GM19463 (cell line): Measurements from ENCODE around the gene PHLDB1.

Experiments
- ATAC-seq: cut with Tn5 transposase; IDR thresholded peaks from one replicate; pipeline ENCODE4 v1.9.1; 2021; ENCODE audit warnings: mild to moderate bottlenecking, moderate library complexity; ENCODE audit not compliant: unreplicated experiment

The PHLDB1 gene

DNA sequence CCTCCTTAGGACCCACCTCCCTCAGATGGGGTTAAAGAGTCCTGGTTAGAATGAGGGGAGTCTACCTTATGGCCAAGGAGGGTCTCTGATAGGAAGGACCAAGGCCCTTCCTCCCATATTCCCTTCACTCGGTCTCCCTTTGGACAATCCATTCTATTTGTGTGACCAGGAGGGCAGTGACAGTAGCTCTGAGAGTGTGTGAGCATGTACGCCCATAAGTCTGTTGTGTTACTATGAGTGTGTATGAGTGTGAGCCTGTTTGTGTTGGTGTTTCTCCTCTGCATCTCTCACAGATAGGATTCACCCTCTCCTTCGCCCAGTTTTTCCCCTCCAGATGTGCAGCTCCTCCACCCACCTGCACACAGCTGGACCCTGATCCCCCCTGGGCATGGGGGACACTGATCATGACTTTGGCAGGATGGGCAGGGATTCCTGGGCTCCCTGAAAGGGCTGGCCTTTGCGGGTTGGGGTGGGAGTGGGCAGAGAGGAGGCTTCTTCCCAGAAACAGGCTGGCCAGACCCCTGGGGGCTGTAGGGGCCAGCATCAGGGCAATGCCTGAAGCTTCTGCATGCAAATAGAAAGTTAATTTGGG lies 14.5 kb downstream of the PHLDB1 start:
- no peak for ATAC-seq

DNA sequence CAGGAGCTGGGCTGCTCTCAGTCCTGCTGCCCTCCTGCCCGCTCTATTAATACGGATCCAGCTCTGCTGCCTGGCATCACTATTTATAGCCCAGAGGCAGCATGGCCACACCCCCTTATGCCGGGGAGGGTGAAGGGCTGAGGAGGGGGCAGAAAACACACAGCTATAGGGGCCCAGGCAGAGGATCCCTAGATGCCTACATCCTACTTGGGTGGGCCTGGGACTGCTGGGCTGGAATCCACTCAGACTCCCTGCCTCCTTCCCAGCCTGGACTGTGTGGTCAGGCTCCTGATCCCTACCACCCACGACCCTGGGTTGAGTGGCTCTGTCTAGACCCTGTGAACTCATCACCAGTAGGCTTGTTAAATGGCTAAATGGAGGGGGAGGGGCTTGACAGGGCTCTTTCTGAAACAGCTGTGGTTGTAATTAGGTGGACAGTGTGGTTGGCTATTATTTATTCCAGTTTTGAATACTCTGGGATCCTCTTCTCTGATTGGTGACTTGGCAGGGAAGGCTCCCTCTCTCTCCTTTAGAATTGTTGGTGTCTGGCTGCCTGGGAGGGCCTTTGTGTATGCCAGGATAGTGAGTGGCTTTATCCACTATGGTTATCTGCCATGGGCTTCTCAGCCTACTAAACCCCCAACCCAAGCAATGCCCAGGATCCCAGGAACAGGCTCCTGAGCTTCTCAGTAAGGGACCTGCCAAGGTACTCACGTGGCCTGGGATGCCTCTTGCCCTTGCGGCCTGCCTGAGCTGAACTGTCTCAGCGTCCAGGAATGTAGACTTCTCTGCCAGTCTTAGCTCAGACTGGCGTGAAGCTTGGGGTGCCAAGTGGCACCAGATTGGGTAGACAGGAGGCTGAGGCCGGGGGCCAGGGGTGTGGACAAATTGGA lies 15.2 kb downstream of the PHLDB1 start:
- ATAC-seq, result no peak

DNA sequence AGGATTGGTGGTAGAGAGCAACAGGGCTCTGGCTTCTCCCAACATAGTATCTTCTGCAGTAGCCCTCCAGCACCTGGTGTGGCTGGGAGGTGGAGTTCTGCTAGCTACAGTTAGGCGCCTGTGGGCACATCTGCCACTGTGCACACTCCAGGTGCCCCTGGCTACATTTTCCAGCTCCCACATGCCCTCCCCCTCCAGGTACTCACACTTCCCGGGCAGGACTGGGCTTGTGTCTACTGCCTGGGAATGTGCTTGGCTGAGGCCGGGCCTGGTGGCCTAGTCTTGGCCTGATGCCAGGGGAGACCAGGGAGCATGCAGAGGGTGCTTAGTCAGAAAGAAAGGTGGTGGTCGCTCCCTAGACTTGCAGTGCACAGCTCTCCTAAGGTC lies 15.8 kb downstream of the PHLDB1 start:
- ATAC-seq, result no peak

DNA sequence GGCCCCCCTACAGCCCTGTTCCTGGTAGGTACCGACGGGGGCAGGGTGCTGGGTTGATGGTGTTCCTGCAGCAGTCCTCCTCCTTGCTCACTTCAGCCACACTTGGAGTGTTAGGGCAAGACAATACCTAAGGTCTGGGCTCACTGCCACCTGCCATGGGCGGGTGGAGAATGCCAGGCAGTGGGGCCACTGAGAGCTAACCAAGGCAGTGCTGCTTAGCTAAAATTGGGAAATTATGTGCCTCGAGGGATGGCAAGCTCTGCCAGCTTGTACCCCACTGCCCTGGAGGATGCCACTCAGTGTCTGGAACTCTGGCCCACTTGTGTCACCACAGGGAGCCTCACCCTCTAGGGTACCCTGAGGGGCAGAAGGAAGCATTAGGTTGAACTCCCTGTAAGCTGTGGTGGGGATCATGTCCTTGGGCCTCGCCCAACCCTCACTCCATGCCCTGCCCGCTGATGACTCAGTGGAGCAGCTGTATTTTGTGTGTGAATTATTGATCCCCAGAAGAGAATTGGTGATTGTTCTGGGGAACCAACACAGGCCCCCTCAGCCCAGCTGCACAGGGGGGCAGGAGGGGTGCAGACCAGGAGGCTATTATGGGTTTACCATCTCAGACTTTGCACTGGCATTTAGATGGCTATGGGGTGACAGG lies 17.7 kb downstream of the PHLDB1 start:
- ATAC-seq, result no peak

DNA sequence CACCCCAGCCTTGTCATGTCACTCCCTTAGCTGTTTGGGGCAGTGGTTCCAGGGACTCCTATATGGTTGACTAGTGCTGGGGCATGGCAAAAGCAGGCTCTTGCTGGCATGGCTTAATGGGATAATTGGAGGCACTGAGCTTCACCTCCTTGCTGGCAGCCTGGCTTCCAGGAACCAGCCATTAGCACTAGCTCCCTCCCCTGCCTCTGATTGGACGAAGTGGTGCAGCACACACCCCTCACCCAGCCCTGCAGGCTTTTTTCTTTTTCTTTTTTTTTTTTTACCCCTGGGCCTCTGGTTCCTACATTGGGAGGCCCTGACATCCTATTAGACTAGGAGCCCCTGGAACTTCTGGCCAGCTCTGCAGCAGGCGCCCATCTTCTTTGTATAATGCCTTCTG lies 18.6 kb downstream of the PHLDB1 start:
- ATAC-seq, result no peak

DNA sequence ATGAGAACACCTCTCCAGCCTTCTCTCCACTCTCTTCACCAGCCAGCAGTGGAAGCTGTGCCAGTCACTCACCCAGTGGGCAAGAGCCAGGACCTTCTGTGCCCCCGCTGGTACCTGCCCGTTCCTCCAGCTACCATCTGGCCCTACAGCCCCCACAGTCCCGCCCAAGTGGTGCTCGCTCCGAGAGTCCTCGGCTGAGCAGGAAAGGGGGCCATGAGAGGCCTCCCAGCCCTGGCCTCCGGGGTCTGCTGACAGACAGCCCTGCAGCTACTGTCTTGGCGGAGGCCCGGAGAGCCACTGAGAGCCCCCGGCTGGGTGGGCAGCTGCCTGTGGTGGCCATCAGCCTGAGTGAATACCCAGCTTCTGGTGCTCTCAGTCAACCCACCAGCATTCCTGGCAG lies 20.2 kb downstream of the PHLDB1 start:
- no peak for ATAC-seq

DNA sequence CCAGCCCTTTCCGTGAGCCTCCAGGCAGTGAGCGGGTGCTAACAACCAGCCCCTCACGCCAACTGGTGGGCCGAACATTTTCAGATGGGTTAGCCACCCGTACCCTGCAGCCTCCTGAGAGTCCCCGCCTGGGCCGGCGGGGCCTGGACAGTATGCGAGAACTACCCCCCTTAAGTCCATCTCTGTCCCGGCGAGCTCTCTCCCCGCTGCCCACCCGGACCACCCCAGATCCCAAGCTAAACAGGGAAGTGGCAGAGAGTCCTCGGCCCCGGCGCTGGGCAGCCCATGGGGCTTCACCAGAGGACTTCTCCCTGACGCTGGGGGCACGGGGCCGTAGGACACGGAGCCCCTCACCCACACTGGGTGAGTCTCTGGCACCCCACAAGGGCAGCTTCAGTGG lies 20.6 kb downstream of the PHLDB1 start:
- ATAC-seq, result no peak

DNA sequence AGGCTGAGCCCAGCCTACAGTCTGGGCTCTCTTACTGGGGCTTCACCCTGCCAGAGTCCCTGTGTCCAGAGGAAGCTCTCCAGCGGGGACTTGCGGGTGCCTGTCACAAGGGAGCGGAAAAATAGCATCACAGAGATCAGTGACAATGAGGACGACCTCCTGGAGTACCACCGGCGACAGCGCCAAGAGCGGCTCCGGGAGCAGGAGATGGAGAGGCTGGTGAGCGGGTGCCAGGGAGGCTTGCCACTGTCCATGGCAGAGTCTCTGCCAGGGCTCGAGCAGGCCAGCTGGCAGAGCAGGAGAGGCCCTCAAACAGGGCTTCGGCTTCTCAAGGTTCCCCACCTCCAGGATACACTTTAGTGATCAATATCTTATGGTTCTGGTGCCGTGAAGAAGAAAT lies 21.0 kb downstream of the PHLDB1 start:
- no peak for ATAC-seq

DNA sequence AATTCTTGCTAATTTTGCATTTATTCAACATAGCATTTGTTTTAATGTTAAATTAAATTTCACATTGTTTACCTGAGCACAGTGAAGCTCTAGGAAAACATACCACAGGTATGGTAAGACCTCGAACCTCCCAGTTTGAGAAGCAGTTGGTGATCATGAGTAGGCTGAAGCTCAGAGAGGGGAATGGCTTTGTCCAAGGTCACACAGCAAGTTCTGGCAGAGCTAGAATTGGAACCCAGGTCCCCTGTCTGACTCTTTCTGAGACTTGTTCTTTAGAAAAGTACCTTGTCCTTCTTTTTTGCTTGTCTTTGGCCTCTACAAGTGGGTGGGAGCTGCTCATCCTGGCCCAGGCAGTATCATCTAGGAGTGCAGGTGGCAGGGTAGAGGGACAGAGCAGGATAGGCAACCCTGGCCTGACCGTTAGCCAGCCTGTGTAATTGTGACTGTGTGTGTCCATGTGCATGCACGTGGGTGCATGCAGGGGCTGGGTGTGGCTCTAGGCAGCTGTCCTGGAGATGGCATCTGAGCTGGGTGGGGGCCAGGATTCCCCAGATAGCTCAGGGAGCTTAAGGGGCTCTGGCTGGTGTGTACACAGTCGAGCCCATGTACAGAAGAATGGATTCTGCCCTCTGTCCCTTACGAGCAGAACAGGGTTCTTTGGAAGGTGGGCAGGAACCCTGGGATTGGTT lies 21.6 kb downstream of the PHLDB1 start:
- no peak for ATAC-seq

DNA sequence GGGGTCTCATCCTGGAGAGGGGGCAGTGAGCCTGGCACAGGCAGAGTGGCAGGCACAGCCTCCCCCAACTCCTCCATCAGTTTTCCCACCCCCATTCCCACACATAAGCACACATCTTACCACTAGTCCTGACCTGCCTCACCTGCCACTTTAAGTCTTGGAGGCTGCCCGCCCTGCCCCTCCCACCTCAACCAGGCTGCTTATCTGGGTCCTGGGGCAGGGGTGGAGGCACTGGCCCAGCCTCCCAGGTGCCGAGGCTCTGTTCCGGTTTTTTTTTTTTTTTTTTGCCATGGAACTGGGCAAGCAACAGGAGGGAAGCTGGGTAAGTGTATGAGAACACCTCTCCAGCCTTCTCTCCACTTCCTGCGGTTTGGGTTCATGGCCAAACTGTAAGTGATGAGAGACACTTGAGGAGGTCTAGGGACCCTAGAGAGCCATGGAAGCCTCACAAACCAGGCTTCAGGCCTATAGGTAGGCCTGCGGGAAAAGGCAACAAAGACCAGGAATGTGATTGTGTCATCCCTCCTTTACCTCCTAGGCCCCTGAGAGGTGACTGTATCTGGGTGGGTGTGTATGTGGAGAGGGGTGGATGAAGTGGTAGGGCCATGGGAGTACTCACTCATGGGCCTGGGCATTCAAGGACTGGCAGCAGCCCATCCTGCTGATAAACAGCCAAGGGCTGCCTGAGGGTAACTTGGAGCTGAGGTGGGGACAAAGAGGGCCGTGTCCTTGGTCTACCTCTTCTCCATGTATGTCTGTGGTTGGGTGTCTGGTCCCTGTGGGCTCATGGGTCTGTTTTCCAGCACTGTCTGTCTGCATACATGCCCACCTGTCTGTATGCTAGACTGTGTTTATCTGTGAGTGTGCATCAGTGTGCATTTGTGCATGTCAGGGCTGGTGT lies 22.6 kb downstream of the PHLDB1 start:
- ATAC-seq, result no peak

DNA sequence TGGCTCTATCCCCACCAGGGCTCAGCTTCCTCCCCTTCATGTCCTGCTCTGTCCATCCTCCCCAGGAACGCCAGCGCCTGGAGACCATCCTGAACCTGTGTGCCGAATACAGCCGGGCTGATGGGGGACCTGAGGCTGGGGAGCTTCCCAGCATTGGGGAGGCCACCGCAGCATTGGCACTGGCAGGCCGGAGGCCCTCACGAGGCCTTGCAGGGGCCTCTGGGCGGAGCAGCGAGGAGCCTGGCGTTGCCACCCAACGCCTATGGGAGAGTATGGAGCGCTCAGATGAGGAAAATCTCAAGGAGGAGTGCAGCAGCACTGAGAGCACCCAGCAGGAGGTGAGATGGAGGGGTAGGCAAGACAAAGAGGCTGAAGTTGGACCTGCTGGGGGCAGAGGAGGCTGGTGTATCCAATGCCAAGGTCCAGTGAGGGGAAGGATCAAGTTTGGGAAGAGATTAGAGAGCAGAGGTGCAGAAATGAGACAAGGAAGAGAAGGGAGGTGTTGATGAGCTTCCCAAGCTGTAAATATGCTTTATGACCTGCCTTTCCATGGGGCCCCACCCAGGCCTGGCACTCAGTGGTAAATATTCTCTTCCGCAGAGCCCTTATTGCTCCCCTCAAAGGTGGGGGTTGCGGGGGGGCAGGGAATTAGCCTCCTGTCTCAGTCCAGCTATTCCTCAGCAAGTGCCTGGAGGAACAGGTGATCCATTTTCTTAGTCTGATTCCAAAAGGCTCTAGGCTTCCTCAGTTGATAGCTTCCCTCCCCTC lies 23.9 kb downstream of the PHLDB1 start:
- no peak for ATAC-seq

DNA sequence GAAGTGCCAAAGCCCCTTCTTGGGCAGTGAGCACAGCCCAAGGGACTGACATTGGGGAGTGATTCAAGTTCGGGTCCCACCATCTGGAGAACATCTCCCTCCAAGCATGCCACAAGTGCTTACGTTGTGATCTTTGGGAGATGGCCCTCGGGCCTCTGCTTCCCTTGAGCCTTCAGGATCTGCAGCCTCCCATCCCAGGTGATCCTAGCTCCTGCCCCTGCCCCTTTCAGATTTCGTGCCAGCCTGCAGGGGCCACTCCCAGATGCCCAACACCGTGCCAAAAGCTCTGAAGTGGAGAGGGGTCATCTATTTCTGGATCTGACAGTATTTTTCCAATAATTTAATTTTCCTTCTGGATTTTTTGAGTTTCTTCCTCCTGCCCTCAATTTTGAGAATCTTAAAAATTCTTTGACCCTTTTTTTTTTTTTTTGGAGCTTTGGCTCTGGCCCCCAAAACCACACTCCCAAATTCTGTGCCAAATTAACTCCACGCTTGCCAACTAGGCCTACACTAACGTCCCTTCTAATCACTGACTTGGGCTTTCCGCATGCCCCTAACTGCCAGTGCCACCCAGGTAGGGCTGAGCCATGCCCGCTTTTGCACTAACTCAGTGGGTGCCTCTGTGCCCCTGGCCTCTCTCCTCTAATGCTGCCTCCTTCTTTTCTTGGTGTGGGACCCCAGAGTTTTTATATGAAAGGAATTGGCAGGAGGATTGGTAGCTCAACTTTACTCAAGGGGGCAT lies 25.3 kb downstream of the PHLDB1 start:
- no peak for ATAC-seq

DNA sequence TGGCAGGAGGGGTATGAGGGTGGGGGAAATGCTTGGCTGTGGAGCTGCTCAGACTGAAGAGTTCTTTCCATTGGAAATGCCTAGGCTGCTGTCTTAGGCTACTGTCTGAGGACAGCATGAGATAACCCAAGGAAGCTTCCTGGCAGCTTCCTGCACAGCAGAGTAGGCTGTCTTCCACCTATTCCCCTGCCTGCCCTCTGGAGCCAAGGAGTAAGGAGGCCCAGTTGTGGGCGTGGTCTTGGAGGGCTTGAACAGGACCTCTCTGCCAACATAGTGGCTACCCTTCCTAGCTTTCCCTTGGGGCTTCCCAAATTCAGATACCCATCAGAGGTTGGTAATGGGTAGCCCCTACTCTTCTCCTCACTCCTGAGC lies 25.9 kb downstream of the PHLDB1 start:
- no peak for ATAC-seq

DNA sequence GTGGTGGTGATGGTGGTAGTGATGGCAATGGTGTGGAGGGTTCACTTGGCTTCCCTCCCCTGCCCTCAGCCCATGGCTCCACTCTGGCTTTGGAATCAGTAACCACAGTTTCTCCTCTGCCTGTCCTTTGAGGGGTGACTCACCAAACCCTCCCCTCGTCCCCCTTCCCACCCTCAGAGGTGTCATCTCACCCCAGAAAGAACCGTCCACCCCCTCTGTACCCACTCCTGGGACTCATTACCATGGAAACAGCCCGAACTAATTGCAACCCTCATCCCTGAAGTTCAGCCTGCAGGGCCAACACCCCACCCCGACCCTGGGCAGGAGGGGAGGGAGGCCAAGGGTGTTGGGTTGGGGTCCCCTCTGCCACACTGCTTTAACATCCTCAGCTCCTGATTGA lies 26.6 kb downstream of the PHLDB1 start:
- ATAC-seq, result no peak

DNA sequence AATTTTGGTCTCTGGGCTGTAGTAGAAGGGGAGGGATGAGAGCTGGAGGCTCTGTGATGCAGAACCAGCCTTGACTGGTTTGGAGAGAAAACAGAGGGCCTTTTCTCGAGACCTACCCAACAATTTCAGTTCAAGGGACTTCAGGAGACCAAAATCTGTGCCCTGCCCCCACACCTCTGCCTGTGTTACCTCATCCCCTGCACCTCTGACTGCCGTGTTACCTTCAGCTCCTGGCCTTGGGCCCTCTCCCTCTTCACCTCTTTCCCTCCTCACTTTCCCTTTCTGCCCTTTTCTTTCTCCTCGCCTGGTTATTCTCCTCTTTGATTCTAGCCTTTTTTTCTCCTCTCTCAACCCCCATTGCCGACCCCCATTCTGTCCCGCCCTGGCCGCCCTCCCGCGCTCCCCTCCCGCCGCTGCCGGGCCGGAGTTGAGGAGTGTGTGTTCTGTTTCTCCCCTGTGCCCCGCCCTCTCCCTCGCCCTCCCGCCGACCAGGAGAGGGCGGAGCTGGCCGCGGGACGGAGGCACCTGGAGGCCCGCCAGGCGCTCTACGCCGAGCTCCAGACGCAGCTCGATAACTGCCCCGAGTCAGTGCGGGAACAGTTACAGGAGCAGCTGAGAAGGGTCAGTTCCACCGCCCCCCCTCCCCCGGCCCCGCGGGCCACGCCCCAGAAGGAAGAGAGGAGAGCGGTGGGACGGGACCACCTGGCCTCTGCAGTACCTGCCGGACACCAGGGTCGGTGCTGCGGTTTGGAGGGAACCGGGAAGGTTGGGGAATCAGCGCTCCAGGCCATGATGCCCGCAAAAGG lies 27.2 kb downstream of the PHLDB1 start:
- ATAC-seq, result no peak

DNA sequence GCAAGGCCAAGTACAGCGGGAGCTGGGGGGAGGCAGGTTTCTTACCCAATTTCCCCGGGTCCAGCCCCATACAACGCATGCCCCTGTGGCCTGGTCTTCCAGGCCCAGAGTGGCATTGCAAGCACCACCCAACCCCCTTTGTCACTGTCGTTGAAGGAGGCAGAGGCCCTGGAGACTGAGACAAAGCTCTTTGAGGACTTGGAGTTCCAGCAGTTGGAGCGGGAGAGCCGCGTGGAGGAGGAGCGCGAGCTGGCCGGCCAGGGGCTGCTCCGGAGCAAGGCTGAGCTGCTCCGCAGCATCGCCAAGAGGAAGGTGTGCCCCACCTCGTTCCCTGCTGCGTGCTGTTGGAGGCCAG lies 27.8 kb downstream of the PHLDB1 start:
- ATAC-seq, result no peak

DNA sequence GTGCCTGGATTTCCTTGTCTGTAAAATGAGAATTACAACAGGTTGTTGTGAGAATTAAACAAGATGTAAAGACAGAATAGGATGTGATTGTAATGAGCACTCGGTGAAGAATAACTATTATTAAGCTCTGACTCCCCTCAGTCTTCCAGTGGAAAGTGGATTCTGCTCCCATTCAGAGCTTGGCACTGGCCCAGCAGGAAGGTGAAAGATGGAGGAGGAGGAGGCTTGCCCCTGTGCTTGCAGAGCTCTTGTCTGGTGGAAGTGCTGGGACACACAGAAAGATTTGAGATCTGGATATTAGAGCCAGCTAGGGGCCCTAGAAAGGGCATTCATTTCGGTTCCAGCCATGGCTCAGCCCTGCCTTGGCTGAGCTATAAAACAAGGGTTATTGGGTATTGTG lies 28.2 kb downstream of the PHLDB1 start:
- no peak for ATAC-seq

DNA sequence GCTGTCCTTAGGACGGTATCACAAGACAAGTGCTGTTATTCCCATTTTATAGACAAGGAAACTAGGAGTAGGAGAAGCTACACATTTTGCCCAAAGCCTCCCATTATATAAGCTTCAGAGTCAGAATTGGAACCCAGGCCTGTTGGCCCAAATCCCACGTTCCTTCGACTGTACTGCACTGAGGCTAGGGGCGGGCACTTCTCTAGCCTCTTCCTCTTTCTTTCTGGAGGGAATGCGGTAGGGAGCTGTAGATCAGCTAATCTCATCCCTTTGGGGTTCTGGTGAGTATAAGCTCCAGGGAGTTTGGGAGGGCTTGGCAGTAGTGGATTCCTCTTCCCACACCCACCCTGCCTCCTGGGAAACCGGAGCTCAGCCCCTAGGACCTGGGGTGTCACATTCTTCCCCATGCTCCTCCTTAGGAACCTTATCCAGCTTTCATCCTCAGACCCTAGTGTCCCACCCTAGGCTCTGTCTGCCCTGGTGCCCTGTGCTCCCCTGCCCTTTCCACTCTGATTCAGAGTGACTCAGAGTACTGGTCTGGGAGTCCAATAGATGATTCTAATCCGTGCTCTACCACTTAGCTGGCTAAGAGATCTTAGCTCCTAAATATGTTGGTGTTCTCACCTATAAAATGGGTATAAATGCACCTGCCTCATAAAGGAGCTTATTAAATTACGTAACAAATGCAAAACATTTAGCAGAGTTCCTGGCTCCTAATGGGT lies 29.3 kb downstream of the PHLDB1 start:
- no peak for ATAC-seq
